ENCODE data around the gene MELK. TPM values are rescaled to one million over a fixed set of nuclear protein-coding genes. Genes with fewer than 3 reads are reported as not detected.

MELK gene
- total and polyA plus RNA-seq, 7 donors: 0.15 to 0.42 (median 0.18) TPM; not detected in 2

DNA sequence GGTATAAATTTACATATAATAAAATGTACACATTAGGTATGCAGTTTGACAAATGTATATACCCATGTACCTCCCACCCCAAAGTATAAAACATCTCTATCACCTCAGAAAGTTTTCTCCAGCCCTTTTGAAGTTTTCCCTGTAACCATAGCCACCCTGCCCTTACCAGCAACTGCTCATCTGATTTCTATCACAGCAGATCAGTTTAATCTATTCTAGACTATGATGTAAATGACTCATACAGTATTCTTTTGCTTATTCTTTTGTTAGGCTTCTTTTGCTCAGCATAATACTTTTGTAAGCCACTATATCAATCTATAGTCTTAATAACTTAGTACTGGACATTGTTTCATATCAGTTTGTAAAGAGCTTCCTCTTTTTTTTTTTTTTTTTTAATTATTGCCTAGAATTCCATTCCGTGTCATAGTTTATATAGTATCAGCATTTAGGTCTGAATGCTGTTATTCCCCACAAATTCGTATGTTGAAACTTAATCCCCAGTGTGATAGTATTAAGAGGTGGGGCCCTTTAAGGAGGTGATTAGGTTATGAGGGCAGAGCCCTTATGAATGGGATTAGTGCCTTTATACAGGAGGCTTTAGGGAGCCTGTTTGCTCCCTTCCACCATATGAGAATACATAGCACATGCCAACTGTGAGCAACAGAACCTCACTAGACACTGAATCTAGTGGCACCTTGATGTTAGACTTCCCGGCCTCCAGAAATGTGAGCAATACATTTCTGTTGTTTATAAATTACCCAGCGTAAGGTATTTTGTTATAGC is 20.3 kb downstream of the MELK start:
- Histone ChIP-seq H3K27me3 (ENCODE audit: insufficient read depth in 3 of 3, low read length in 2 of 3) (no peaks in the 10 kb centered on the region), H3K4me3 (no peak overlapping the region), H3K27ac (no peak overlapping the region), H3K36me3 (ENCODE audit: insufficient read depth in 1 of 2, low read depth in 1 of 2) (no peaks in the 10 kb centered on the region), H3K4me1 (no peaks in the 10 kb centered on the region), H3K9me3 (no peaks in the 10 kb centered on the region)
- TF ChIP-seq CTCF (IDR thresholded peaks at IDR 0.05): no peak
- ATAC-seq (no peak), DNase-seq (no peak)
- WGBS, 3 donors: 87 to 90% (median 89%) methylated on average over 4 of the region's 4 CpGs
- intact Hi-C loops (cut with DNase I): no loop called here

DNA sequence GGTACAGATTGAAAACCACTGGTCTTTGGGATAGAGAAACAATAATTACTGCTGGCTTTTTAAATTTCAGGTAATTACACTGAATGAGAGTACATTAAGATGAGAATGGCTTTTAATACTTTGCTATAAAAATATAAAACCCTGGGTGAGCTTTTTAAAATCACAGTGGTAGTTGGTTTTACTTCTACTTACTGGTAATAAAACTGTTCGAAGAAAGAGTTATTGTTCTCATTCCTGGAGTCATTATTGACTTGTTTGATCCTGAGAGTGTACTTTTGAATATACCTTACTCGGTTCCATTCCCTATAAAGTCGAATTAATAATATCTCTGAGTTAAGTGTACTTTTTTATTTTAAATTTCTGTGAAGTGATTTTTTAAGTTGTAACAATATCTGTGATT is 21.5 kb downstream of the MELK start:
- ATAC-seq (no peak), DNase-seq (no peak)
- H3K27me3 ChIP-seq (ENCODE audit: insufficient read depth in 3 of 3, low read length in 2 of 3): no peaks in the 10 kb centered on the region
- no peaks in the 10 kb centered on the region for H3K36me3 ChIP-seq (ENCODE audit: insufficient read depth in 1 of 2, low read depth in 1 of 2)
- no peaks in the 10 kb centered on the region for H3K4me1 ChIP-seq
- intact Hi-C loops (cut with DNase I): no loop called here
- no peak overlapping the region for H3K27ac ChIP-seq
- H3K4me3 ChIP-seq: no peak overlapping the region
- 93 to 96% (median 94%) methylated on average over 3 of the region's 3 CpGs for WGBS, 3 donors
- no peaks in the 10 kb centered on the region for H3K9me3 ChIP-seq
- TF ChIP-seq CTCF (IDR thresholded peaks at IDR 0.05): no peak

DNA sequence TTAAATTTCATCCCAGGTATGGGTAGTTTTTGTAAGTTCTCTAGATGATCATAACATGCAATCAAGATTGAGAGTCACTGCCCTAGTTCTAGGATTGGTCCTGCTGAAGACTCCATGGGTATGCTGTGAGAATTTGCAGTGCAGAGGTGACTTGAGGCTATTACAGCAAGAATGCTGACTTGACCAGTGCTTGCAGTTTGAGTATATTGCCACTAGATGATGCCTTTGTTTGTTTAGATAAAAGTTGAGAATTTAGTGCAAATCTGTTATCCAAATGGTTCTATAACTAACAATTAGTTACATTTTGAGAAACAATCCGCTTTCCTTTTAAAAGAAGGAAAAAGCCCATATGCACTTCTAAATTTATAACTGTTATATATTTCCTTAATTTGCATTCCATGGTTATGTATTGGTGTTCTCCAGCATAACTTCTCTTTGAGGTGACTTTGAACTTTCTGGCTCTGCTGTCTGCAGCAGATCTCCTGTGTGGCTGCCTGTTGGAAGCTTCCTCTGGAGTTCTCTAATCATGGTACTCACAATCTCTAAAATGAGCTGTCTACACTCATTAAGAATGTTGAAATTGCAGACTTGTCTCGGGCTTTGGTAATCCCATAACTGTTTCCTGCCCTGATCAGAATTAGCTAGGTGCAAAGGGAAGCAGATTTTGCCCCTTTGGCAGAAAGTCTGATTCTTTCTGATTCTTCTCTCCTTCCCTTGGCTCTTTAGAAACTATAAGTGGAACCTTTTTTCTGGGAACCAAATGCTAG is 24.9 kb downstream of the MELK start:
- TF ChIP-seq CTCF (IDR thresholded peaks at IDR 0.05): peak; percentile 17
- no peak for DNase-seq
- no peak overlapping the region for H3K4me3 ChIP-seq
- no peaks in the 10 kb centered on the region for H3K27me3 ChIP-seq (ENCODE audit: insufficient read depth in 3 of 3, low read length in 2 of 3)
- no peaks in the 10 kb centered on the region for H3K9me3 ChIP-seq
- no peaks in the 10 kb centered on the region for H3K36me3 ChIP-seq (ENCODE audit: insufficient read depth in 1 of 2, low read depth in 1 of 2)
- intact Hi-C loops (cut with DNase I): no loop called here
- no peak overlapping the region for H3K27ac ChIP-seq
- 89 to 97% (median 89%) methylated on average over 2 of the region's 2 CpGs for WGBS, 3 donors
- H3K4me1 ChIP-seq: no peaks in the 10 kb centered on the region
- no peak for ATAC-seq

DNA sequence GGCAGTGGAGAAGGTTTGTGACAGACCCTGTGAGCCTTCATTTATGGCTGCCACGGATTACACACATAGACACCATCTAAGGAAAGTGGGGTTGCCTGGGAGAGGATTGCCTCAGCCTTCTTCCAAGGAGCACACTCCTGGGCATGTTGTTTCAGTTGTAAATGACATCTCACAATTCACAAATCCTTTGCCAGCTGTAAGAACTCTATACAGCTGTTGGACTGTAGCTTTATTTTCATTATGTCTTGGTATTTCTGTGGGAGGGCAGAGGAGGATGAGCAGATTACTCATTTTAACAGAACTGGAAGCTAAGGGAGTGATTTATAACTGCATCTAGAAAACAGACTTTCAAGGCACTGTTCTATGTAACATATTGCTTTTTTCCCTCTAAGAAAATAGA is 25.6 kb downstream of the MELK start:
- intact Hi-C loops (cut with DNase I): no loop called here
- WGBS, 3 donors: 86 to 89% (median 87%) methylated on average over 1 of the region's 1 CpG
- Histone ChIP-seq H3K27ac (no peak overlapping the region), H3K4me3 (no peak overlapping the region), H3K36me3 (ENCODE audit: insufficient read depth in 1 of 2, low read depth in 1 of 2) (no peaks in the 10 kb centered on the region), H3K27me3 (ENCODE audit: insufficient read depth in 3 of 3, low read length in 2 of 3) (no peaks in the 10 kb centered on the region), H3K4me1 (no peaks in the 10 kb centered on the region), H3K9me3 (no peaks in the 10 kb centered on the region)
- no peak for DNase-seq
- no peak for ATAC-seq
- no peak for TF ChIP-seq CTCF (IDR thresholded peaks at IDR 0.05)
